Activated T-helper 1 cell treated with anti-CD3 and anti-CD28 coated beads, Interleukin-12 subunit alpha, Interleukin-12 subunit beta, Interleukin-2, Interleukin-4 antibody, amounts not matched to agents 30 ng/mL and 10 ng/mL and 1 ng/mL, durations not matched to agents 14 hours and 24 hours and 36 hours (primary cell): ENCODE data around the gene GRIK1. TPM values are rescaled to one million over a fixed set of nuclear protein-coding genes. Genes with fewer than 3 reads are reported as not detected.

Experiments used
- DNase-seq: peaks from one replicate; pipeline ENCODE4 v3.0.0; 2021; ENCODE audit warnings: low spot score
- H3K27ac Mint-ChIP-seq: one replicate; pipeline ENCODE4 v1.8.0; 2021; ENCODE audit warnings: mild to moderate bottlenecking, mixed read lengths
- H3K27me3 Mint-ChIP-seq: one replicate; pipeline ENCODE4 v1.8.0; 2022; ENCODE audit warnings: mild to moderate bottlenecking, moderate library complexity, mixed read lengths; ENCODE audit not compliant: insufficient read depth
- H3K36me3 Mint-ChIP-seq: one replicate; pipeline ENCODE4 v1.8.0; 2021; ENCODE audit warnings: low read depth, mixed read lengths
- H3K4me1 Mint-ChIP-seq: one replicate; pipeline ENCODE4 v1.8.0; 2021; ENCODE audit warnings: low read depth, mixed read lengths
- H3K4me3 Mint-ChIP-seq: one replicate; pipeline ENCODE4 v1.8.0; 2021; ENCODE audit warnings: mild to moderate bottlenecking, moderate library complexity, mixed read lengths
- H3K9me3 Mint-ChIP-seq: one replicate; pipeline ENCODE4 v1.8.0; 2021; ENCODE audit warnings: mixed read lengths
- intact Hi-C: fragments of 100-400 bp; cut with micrococcal nuclease; formaldehyde crosslinking; loops from one replicate; pipeline ENCODE4 v1.15.1; 2024
- total RNA-seq: library from RNA; stranded (reverse); gene quantifications from 2 replicates; pipeline ENCODE4 v1.2.3, GENCODE V29; 2022

The GRIK1 gene
- total RNA-seq, 1 donor from 2014 or later: not detected

GRCh38 chr21:29943885-29944284 is 4.1 kb upstream of the GRIK1 start:
- no peak for DNase-seq
- H3K4me1 Mint-ChIP-seq: no peaks in the 10 kb centered on the region
- H3K4me3 Mint-ChIP-seq: no peak overlapping the region
- H3K9me3 Mint-ChIP-seq: no peaks in the 10 kb centered on the region
- intact Hi-C loops: no loop called here
- no peak overlapping the region for H3K27ac Mint-ChIP-seq
- H3K36me3 Mint-ChIP-seq: no peaks in the 10 kb centered on the region
- peaks cover 25% of the 10 kb centered on the region for H3K27me3 Mint-ChIP-seq

- Mint-ChIP-seq H3K27me3 (peaks cover 41% of the 10 kb centered on the region), H3K4me3 (no peak overlapping the region), H3K27ac (no peak overlapping the region), H3K36me3 (no peaks in the 10 kb centered on the region), H3K9me3 (no peaks in the 10 kb centered on the region), H3K4me1 (no peaks in the 10 kb centered on the region)
- intact Hi-C loops: no loop called here
- no peak for DNase-seq
Measured at GRCh38 chr21:29942034-29942433, 2.2 kb upstream of the GRIK1 start.

DNA sequence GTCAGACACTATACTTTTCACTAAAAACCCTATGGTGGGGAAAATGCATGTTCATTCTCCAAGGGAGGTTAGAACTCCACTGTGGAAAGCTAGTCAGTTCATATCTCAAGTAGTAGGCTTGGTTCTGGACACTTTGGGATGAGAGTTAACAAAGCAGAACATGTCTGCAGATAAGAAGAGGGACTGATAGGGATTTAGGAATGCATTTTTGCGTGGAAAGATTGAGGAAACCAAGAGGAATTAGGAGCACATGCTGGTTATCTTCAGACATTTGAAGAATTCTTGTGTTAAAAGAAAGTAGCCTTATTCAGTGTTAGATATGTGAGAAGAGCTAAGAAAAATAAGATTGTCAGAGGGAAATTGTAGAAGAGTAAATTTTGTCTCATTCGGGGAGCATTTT is 1.2 kb upstream of the GRIK1 start:
- H3K9me3 Mint-ChIP-seq: no peaks in the 10 kb centered on the region

DNA sequence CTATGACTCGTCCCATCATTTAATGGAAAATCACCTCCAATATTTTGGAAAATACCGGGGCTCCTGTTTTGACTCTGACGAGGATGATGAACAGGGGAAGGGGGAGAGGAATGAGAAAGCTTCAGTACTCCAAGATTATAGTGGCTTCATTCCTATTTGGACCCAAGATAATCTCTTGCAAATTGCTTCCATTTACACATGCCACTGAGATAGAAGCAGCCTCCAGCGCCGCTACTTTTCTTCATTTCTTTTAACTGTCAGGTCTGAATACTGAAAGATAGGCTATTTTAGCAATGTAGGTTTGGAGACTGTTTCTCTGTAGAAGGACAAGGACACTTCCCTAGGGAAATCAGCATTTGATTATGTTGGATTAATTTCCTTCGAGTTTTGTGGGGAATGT is 565 bp upstream of the GRIK1 start:
- H3K27me3 Mint-ChIP-seq: peaks cover 41% of the 10 kb centered on the region
- DNase-seq: no peak
- H3K4me1 Mint-ChIP-seq: no peaks in the 10 kb centered on the region
- no peaks in the 10 kb centered on the region for H3K36me3 Mint-ChIP-seq
- H3K27ac Mint-ChIP-seq: no peak overlapping the region
- intact Hi-C loops: no loop called here
- H3K4me3 Mint-ChIP-seq: no peak overlapping the region
- H3K9me3 Mint-ChIP-seq: no peaks in the 10 kb centered on the region

More for the DNA sequence above, 1.2 kb upstream of the GRIK1 start:
- Mint-ChIP-seq H3K4me1 (no peaks in the 10 kb centered on the region), H3K27ac (no peak overlapping the region), H3K36me3 (no peaks in the 10 kb centered on the region), H3K4me3 (no peak overlapping the region), H3K27me3 (peaks cover 41% of the 10 kb centered on the region)
- intact Hi-C loops: no loop called here
- DNase-seq: no peak

DNA sequence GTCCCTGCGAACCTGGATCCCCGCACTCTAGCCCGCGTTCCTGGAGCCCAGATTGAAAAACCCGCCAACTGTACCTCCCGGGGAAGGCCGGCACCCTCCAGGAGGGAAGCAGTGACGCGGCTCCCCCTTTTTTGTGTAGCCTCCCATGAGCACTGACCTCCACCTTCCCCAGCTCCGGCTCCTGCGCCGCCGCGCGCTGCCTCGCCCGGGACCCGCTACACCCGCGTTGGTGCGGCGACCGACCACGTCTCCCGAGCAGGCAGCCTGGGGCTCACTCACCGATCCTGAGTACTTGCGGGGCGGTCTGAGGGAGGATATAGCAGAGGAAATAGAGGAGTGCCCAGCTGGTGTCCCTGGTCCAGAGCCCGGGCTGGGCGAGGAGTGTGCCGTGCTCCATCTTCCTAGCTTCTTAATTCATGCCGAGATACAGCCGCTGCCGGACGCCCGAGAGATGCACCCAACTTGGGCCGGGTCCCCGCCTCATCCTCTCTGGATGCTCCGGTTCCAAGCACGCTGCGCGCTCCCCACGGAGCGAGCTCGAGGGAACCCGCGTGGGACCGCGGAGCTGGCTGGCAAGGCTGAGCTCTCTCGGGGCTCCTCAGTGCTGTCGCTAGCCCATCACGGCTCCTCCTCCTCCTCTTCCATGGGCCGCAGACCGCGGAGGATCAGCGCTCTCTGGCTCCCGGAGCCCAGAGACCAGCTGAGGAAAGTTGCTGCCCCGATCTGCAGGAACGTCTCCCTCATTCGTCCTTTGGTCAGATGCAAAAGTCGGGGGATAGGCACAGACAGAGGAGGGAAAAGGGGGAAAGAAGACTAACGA is 482 bp downstream of the GRIK1 start:
- peaks cover 41% of the 10 kb centered on the region for H3K27me3 Mint-ChIP-seq
- no peak overlapping the region for H3K27ac Mint-ChIP-seq
- DNase-seq: no peak
- intact Hi-C loops: no loop called here
- H3K36me3 Mint-ChIP-seq: no peaks in the 10 kb centered on the region
- H3K9me3 Mint-ChIP-seq: no peaks in the 10 kb centered on the region
- H3K4me3 Mint-ChIP-seq: no peak overlapping the region
- H3K4me1 Mint-ChIP-seq: no peaks in the 10 kb centered on the region

- H3K4me3 Mint-ChIP-seq: no peak overlapping the region
- intact Hi-C loops: no loop called here
Measured at GRCh38 chr21:29938776-29939103, 1.1 kb downstream of the GRIK1 start.

GRCh38 chr21:29933088-29933487 is 6.7 kb downstream of the GRIK1 start:
- H3K9me3 Mint-ChIP-seq: no peaks in the 10 kb centered on the region
- no peaks in the 10 kb centered on the region for H3K4me1 Mint-ChIP-seq
- no peaks in the 10 kb centered on the region for H3K36me3 Mint-ChIP-seq
- intact Hi-C loops: no loop called here
- H3K27me3 Mint-ChIP-seq: peaks cover 10% of the 10 kb centered on the region
- no peak for DNase-seq
- H3K27ac Mint-ChIP-seq: no peak overlapping the region
- H3K4me3 Mint-ChIP-seq: no peak overlapping the region

More at GRCh38 chr21:29938776-29939103, 1.1 kb downstream of the GRIK1 start:
- Mint-ChIP-seq H3K36me3 (no peaks in the 10 kb centered on the region), H3K27me3 (peaks cover 41% of the 10 kb centered on the region), H3K9me3 (no peaks in the 10 kb centered on the region), H3K4me1 (no peaks in the 10 kb centered on the region), H3K27ac (no peak overlapping the region)
- DNase-seq: no peak

GRCh38 chr21:29928537-29928936 is 11.3 kb downstream of the GRIK1 start:
- intact Hi-C loops: no loop called here
- H3K36me3 Mint-ChIP-seq: no peaks in the 10 kb centered on the region
- H3K4me1 Mint-ChIP-seq: no peaks in the 10 kb centered on the region
- DNase-seq: no peak
- H3K27me3 Mint-ChIP-seq: peaks cover 2% of the 10 kb centered on the region
- H3K27ac Mint-ChIP-seq: no peak overlapping the region
- H3K9me3 Mint-ChIP-seq: no peaks in the 10 kb centered on the region
- H3K4me3 Mint-ChIP-seq: no peak overlapping the region

GRCh38 chr21:29920938-29921337 is 18.9 kb downstream of the GRIK1 start:
- DNase-seq: no peak
- H3K36me3 Mint-ChIP-seq: no peaks in the 10 kb centered on the region
- intact Hi-C loops: no loop called here
- H3K9me3 Mint-ChIP-seq: no peaks in the 10 kb centered on the region
- no peaks in the 10 kb centered on the region for H3K4me1 Mint-ChIP-seq
- no peak overlapping the region for H3K4me3 Mint-ChIP-seq
- no peaks in the 10 kb centered on the region for H3K27me3 Mint-ChIP-seq
- no peak overlapping the region for H3K27ac Mint-ChIP-seq

- intact Hi-C loops: no loop called here
- Mint-ChIP-seq H3K9me3 (no peaks in the 10 kb centered on the region), H3K4me3 (no peak overlapping the region)
Measured at GRCh38 chr21:29914326-29914725, 25.5 kb downstream of the GRIK1 start.

DNA sequence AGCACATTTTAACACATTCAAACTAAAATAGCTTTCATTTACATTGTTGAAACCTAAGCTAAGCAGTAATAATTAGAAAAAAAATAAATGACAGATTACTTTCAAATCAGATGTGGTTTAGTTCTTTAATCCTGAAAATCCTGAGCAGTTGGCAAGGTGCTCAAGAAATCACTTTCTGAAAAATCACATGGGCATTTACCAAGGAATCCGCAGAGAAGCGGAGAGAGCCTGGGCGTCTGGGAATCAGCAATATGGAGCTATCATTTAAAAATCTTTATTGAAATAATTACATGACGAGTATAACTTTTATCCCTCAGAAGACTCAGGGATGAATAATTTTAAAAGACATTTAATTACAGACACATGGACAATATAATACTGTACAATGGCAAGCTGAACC is 30.2 kb downstream of the GRIK1 start:
- H3K9me3 Mint-ChIP-seq: no peaks in the 10 kb centered on the region
- DNase-seq: no peak
- no peak overlapping the region for H3K4me3 Mint-ChIP-seq
- intact Hi-C loops: no loop called here
- no peaks in the 10 kb centered on the region for H3K4me1 Mint-ChIP-seq
- no peaks in the 10 kb centered on the region for H3K27me3 Mint-ChIP-seq
- no peaks in the 10 kb centered on the region for H3K36me3 Mint-ChIP-seq
- no peak overlapping the region for H3K27ac Mint-ChIP-seq

More at GRCh38 chr21:29914326-29914725, 25.5 kb downstream of the GRIK1 start:
- Mint-ChIP-seq H3K27ac (no peak overlapping the region), H3K4me1 (no peaks in the 10 kb centered on the region), H3K27me3 (no peaks in the 10 kb centered on the region), H3K36me3 (no peaks in the 10 kb centered on the region)
- DNase-seq: no peak

DNA sequence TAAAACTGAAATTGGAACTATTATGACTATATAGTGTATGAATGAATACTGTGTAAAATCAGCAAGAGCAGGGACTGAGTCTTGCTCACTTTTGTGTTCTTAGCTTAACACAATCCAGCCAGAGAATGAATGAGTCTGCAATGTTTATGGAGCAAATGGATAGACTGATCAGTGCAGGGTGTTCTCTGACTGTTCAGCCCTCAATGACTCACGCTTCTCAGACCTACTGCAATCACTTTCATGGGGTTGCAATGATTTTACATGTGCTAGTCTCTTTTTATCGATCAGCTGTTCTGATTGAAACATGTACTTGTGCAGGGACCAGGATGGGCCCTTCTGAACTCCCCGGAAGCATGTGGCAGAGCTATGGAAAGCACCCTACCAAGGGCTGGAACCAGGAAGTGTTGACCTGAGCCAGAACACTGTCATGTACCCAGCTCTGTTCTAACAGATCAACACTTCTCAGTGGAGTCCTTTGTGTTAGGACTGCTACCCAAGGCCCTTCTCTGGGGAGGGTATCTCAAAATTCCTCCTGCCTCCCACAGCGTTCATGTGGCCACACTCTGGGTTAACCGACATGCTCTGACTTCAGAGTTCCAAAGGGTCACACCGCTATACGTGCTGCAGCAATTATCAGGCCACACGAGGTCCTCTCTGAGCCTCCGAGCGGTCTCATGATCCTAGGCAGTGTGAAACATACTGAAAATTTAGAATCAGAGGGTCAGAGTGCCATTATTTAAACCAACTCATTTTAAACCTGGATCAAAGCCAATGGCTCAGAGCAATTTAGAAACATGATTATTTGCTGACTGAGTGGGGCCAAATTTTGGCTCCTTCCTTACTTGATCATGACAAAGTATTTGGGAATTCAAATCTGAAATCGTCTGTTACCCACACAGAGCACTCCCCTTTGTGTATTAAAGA is 35.2 kb downstream of the GRIK1 start:
- intact Hi-C loops: no loop called here
- H3K27me3 Mint-ChIP-seq: no peaks in the 10 kb centered on the region
- no peak overlapping the region for H3K27ac Mint-ChIP-seq
- H3K36me3 Mint-ChIP-seq: no peaks in the 10 kb centered on the region
- H3K4me1 Mint-ChIP-seq: no peaks in the 10 kb centered on the region
- no peak overlapping the region for H3K4me3 Mint-ChIP-seq
- H3K9me3 Mint-ChIP-seq: no peaks in the 10 kb centered on the region
- no peak for DNase-seq

GRCh38 chr21:29896884-29897283 is 42.9 kb downstream of the GRIK1 start:
- Mint-ChIP-seq H3K4me3 (no peak overlapping the region), H3K27ac (no peak overlapping the region), H3K36me3 (no peaks in the 10 kb centered on the region), H3K4me1 (no peaks in the 10 kb centered on the region), H3K27me3 (no peaks in the 10 kb centered on the region), H3K9me3 (no peaks in the 10 kb centered on the region)
- intact Hi-C loops: no loop called here
- no peak for DNase-seq
